Inferior parietal cortex (tissue), 1 donor: ENCODE measurements around the gene ASTN2.

Source experiments
- DNase-seq: peaks from one replicate; pipeline ENCODE4 v3.0.0-alpha.2; 2016; ENCODE audit errors: extremely low spot score

The ASTN2 gene

GRCh38 chr9:117300371-117301110 is 114.3 kb downstream of the ASTN2 start:
- DNase-seq: no peak

GRCh38 chr9:117296453-117296852 is 118.4 kb downstream of the ASTN2 start:
- DNase-seq: no peak

GRCh38 chr9:117293206-117294114 is 121.4 kb downstream of the ASTN2 start:
- DNase-seq: no peak

- DNase-seq: no peak
Observed at GRCh38 chr9:117290856-117291622, 123.8 kb downstream of the ASTN2 start.

GRCh38 chr9:117290306-117290840 is 124.5 kb downstream of the ASTN2 start:
- DNase-seq: no peak

- DNase-seq: no peak
Observed at GRCh38 chr9:117286245-117286644, 128.6 kb downstream of the ASTN2 start.

- no peak for DNase-seq
Observed at GRCh38 chr9:117284414-117284813, 130.4 kb downstream of the ASTN2 start.

GRCh38 chr9:117282541-117282940 is 132.3 kb downstream of the ASTN2 start:
- no peak for DNase-seq

- no peak for DNase-seq
Observed at GRCh38 chr9:117278471-117279035, 136.3 kb downstream of the ASTN2 start.

GRCh38 chr9:117278020-117278419 is 136.8 kb downstream of the ASTN2 start:
- DNase-seq: no peak

GRCh38 chr9:117276444-117276843 is 138.4 kb downstream of the ASTN2 start:
- no peak for DNase-seq

- no peak for DNase-seq
Observed at GRCh38 chr9:117273612-117274011, 141.2 kb downstream of the ASTN2 start.

GRCh38 chr9:117268847-117269446 is 145.9 kb downstream of the ASTN2 start:
- DNase-seq: no peak

GRCh38 chr9:117266855-117267497 is 147.9 kb downstream of the ASTN2 start:
- no peak for DNase-seq

- peak; percentile 42 for DNase-seq
Observed at GRCh38 chr9:117265253-117265652, 149.6 kb downstream of the ASTN2 start.

GRCh38 chr9:117258184-117258866 is 156.5 kb downstream of the ASTN2 start:
- no peak for DNase-seq

- no peak for DNase-seq
Observed at GRCh38 chr9:117253261-117253660, 161.6 kb downstream of the ASTN2 start.

GRCh38 chr9:117250610-117251215 is 164.1 kb downstream of the ASTN2 start:
- no peak for DNase-seq

GRCh38 chr9:117249799-117250198 is 165.1 kb downstream of the ASTN2 start:
- peak; percentile 43 for DNase-seq

GRCh38 chr9:117247266-117247665 is 167.6 kb downstream of the ASTN2 start:
- peak; percentile 68 for DNase-seq
